ENCODE measurements around the gene ST6GALNAC6.

ST6GALNAC6 gene

GRCh38 chr9:127941961-127942215 lies 42.5 kb upstream of the ST6GALNAC6 start:
- TF ChIP-seq POLR2AphosphoS5 (IDR thresholded peaks at IDR 0.05; ENCODE audit: low read depth, low read length) (no peak), TAF1 (IDR thresholded peaks at IDR 0.05; ENCODE audit: borderline replicate concordance, insufficient read depth, low read length) (no peak), FOXP2 (optimal IDR thresholded peaks at IDR 0.05; ENCODE audit: borderline replicate concordance, extremely low read depth, extremely low read length, insufficient read depth) (no peak), SIN3A (IDR thresholded peaks at IDR 0.05; ENCODE audit: borderline replicate concordance, insufficient read depth, low read length) (no peak), REST (IDR thresholded peaks at IDR 0.05; ENCODE audit: insufficient read depth in 1 of 2, low read depth in 2 of 2, low read length in 2 of 2) (no peak)

- no peak for TF ChIP-seq TAF1 (IDR thresholded peaks at IDR 0.05; ENCODE audit: borderline replicate concordance, insufficient read depth, low read length)
- TF ChIP-seq FOXP2 (optimal IDR thresholded peaks at IDR 0.05; ENCODE audit: borderline replicate concordance, extremely low read depth, extremely low read length, insufficient read depth), result no peak
Measured at GRCh38 chr9:127941062-127941960, 41.9 kb upstream of the ST6GALNAC6 start.

- TF ChIP-seq TAF1 (IDR thresholded peaks at IDR 0.05; ENCODE audit: borderline replicate concordance, insufficient read depth, low read length), result no peak
Measured at GRCh38 chr9:127940593-127940992, 41.2 kb upstream of the ST6GALNAC6 start.

GRCh38 chr9:127938298-127938690 lies 38.9 kb upstream of the ST6GALNAC6 start:
- TF ChIP-seq FOXP2 (optimal IDR thresholded peaks at IDR 0.05; ENCODE audit: borderline replicate concordance, extremely low read depth, extremely low read length, insufficient read depth), result no peak
- no peak for TF ChIP-seq POLR2AphosphoS5 (IDR thresholded peaks at IDR 0.05; ENCODE audit: low read depth, low read length)
- no peak for TF ChIP-seq SIN3A (IDR thresholded peaks at IDR 0.05; ENCODE audit: borderline replicate concordance, insufficient read depth, low read length)
- no peak for TF ChIP-seq TAF1 (IDR thresholded peaks at IDR 0.05; ENCODE audit: borderline replicate concordance, insufficient read depth, low read length)

- peak; percentile 69; the same call in 1 of the 2 replicates for TF ChIP-seq SIN3A (IDR thresholded peaks at IDR 0.05; ENCODE audit: borderline replicate concordance, insufficient read depth, low read length)
- peak; percentile 78; the same call in 1 of the 2 replicates for TF ChIP-seq TAF1 (IDR thresholded peaks at IDR 0.05; ENCODE audit: borderline replicate concordance, insufficient read depth, low read length)
- no peak for TF ChIP-seq REST (IDR thresholded peaks at IDR 0.05; ENCODE audit: insufficient read depth in 1 of 2, low read depth in 2 of 2, low read length in 2 of 2)
- TF ChIP-seq POLR2AphosphoS5 (IDR thresholded peaks at IDR 0.05; ENCODE audit: low read depth, low read length), result peak; percentile 85
- TF ChIP-seq FOXP2 (optimal IDR thresholded peaks at IDR 0.05; ENCODE audit: borderline replicate concordance, extremely low read depth, extremely low read length, insufficient read depth), result no peak
Measured at GRCh38 chr9:127937388-127938297, 38.2 kb upstream of the ST6GALNAC6 start, which contains the start of gene DPM2. Gene DPM2, minus strand, starts transcription at chr9:127937854. Its CDS starts 34 bp downstream, at chr9:127937820.

- no peak for TF ChIP-seq SIN3A (IDR thresholded peaks at IDR 0.05; ENCODE audit: borderline replicate concordance, insufficient read depth, low read length)
- no peak for TF ChIP-seq FOXP2 (optimal IDR thresholded peaks at IDR 0.05; ENCODE audit: borderline replicate concordance, extremely low read depth, extremely low read length, insufficient read depth)
- no peak for TF ChIP-seq REST (IDR thresholded peaks at IDR 0.05; ENCODE audit: insufficient read depth in 1 of 2, low read depth in 2 of 2, low read length in 2 of 2)
- TF ChIP-seq POLR2AphosphoS5 (IDR thresholded peaks at IDR 0.05; ENCODE audit: low read depth, low read length), result no peak
Measured at GRCh38 chr9:127937056-127937387, 37.6 kb upstream of the ST6GALNAC6 start.
